NCI-H1694 treated with DMSO at 0.1 percent for 48 hours (cell line): ENCODE data around the gene GPR3.
A peak's percentile ranks its signal among the peaks of the same experiment; 100 is the strongest.

ENCODE experiments used
- DNase-seq: peaks from one replicate; lab custom pipeline; 2025; lab: John Stamatoyannopoulos, UW

Gene GPR3

GRCh38 chr1:27358928-27359313 is 33.5 kb upstream of the GPR3 start:
- DNase-seq, result no peak

DNA sequence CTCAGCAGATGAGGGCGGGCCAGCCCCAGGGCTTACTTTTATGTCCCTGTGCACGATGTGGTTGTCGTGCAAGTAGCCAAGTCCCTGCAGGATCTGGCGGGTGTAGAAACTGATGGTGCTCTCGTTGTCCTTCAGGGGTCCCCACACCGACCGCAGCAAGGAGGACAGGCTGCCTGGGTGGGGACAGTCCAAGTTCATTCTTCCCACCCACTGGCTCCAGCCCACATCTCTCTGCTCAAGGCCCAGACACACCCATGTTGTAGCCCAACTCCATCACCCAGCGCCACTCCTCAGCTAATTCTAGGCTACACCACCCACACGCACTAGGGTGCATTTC is 32.6 kb upstream of the GPR3 start:
- DNase-seq, result no peak

GRCh38 chr1:27360159-27361043 is 32.0 kb upstream of the GPR3 start:
- no peak for DNase-seq

DNA sequence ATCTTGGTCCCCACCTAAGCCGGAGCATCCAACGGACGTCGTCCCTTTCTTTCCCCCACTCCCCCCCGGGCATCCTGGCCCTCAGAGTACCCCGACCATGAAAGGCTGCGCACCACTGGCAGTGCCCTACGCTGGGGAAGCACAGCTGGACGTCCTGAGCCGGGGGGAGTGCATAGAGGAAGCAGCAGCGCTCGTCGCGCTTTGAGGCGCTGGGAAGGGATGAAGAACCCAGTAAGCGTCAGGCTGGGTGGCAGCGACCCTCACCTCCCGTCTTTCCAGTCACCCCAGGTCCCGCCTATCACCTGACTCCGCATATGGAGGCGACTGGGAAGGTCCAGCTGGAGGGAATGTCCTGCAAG is 31.4 kb upstream of the GPR3 start:
- DNase-seq, result no peak

DNA sequence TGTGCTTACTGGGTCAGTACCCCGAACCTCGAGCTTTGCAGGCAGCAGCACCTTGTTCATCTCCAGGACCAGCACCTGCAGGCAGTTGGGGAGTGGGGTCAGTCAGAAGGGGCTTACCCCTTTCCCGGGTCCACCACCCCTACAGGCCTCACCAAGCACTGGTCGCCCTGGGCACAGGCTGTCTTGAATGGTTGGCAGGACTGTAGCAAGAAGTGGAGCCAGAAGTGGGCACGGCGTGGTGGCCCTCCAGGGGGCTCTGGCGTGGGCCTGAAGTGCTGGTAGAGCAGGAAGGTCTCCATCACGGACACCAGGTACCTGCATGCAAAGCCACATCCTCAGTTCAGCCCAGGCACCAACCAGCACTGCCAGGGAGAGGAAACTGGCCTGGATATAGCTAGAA is 30.9 kb upstream of the GPR3 start:
- DNase-seq, result no peak

DNA sequence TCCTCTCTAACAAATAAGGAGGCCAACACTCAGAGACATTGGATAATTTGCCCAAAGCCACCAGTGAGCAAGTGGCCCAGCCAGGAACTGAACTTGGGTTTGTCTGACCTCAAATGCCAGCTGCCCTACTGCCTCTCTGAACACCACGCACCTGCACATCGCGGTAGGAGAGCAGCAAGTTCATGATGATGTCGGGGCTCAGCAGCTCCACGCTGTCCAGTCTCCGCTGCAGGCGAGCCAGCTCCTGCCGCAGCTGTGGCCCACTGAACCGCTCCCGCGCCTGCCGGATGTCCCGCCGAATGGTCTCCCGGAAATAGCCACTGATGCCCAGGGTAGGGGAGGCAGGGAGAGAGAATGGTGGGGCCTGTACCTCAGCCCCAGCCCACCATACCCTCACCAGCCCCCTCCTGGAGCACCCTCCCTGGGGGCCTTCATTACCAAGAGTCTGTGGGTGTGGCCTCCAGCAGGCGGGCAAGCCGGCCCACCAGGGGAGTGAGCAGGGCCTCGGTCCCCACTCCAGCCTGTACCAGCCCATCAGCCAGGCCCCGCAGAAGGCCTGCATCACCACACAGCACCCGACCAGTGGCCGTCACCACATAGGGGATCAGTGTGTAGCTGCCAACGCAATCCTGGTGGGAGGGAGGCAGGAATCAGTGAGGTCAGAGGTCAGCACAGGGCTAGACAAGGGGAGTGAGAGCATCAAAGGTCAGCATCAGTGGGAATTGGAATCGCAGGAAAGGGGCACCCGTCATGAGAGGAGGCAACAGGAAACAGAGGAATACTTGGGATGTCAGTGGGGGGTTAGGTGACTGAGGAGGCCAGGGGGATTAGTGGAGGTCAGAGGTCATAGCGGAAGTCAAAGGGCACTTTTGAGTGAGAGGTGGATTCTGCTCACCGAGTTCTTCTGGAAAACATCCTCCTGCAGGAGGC is 28.4 kb upstream of the GPR3 start:
- no peak for DNase-seq

- no peak for DNase-seq
Observed at GRCh38 chr1:27364696-27365371, 27.6 kb upstream of the GPR3 start.

DNA sequence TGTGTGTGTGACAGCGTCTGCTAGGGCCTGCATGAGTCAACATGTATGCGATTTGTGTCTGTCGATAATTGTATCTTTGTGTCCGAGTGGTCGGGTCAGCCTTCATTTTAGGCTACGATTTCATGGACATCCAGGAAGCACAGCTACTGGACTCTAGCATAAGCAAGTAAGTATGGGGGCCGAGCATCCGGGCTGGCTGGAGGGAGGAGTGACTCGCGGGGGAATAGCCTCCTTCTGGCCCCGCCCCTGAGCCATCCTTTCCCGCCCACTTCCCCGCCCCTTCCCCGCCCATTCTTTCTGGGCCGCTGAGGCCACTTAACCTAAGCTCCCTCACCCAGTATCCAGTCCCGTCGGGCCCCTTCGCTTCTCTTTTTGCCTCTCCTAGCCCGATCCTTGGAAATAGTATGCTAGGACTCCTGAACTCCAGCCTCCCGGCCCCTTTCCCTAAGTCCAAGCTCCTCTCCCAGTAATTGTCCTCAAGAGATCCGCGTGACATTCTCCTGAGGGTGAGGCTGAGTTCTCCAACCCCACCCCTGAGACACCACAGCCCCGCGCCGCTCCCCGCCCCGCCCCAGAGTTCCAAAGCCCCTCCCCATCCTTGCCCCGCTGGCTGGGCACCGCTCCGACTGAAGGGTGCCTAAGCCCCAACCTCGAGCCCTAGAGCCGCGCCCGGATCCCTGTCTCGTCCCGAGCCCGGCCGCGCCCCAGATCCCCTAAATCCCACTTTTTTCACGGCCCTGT is 26.9 kb upstream of the GPR3 start:
- peak; percentile 59 for DNase-seq

DNA sequence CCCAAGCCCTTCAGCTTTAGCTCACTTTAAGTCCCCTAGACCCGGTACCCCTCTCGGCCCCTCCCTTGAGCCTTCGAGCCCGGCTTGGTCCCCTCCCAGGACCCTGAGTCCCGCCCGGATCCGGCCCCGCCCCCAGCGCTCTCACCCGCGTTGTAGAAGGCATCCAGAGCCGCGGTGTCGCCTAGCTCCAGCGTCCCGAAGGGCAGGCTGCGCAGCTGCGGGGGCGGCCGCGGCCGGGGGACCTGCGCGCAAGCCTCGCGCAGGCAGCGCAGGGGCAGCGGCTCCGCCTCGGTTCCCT is 26.4 kb upstream of the GPR3 start:
- peak; percentile 59 for DNase-seq

GRCh38 chr1:27366411-27367159 is 25.8 kb upstream of the GPR3 start, which contains the start of gene MAP3K6:
TSS of gene MAP3K6 (minus strand) at chr1:27366961. CDS start at chr1:27366597, 364 bp downstream.
- peak; percentile 29 for DNase-seq

DNA sequence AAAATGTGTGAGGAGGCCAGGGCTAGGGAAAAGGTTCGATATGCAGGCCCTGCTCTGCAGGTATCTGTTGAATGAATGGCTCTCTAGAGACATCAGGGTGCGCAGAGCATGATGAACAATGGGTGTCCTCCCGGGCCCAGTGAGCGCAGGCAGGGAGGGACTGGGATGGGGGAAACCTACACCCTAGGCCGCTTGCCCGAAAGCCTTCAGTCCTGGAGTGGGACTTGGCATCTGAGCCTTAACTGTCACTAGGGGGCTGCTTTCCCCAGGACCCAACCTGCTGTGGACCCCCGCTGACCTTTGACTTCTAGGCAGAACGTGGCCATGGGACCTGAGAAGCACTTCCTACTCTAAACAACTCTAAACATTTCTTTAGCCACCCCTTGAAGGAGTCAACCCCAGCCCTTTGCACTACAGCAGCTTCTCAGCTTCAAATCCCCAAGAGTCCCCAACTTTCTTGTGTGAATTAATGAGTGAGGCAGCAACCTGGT is 25.2 kb upstream of the GPR3 start:
- no peak for DNase-seq

DNA sequence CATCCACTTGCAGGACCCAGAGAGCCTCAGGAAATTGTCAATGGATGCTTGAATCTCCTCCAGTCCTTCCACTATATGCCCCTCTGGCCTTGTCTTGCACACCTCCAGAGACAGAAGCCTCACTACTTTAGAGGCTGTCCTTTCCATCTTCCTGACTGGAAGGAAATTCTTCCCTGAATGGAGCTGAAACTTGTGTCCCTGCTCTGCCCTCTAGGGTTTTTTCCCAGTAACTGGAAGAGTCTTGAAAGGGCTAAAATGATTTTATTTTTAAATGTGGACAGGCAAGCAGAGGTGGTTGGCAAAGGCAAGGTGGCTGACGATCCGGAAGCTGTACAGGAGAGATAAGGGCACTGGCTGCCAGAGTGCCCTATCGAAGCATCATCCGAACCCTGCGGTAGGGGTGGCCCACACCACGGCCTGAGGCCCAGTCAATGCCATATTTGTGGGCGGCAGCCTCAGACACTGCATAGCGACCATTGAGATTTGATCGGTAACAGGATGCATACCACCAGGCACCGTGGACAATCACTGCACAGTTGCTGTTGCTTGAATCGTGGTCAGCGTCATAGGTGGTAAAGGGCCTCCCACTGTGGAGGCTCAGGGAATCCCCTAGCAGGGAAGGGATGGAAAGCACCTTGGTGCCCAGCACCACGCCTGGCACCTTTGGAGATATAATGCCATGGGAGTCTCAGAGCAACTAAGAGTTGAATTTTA is 23.4 kb upstream of the GPR3 start:
- no peak for DNase-seq

DNA sequence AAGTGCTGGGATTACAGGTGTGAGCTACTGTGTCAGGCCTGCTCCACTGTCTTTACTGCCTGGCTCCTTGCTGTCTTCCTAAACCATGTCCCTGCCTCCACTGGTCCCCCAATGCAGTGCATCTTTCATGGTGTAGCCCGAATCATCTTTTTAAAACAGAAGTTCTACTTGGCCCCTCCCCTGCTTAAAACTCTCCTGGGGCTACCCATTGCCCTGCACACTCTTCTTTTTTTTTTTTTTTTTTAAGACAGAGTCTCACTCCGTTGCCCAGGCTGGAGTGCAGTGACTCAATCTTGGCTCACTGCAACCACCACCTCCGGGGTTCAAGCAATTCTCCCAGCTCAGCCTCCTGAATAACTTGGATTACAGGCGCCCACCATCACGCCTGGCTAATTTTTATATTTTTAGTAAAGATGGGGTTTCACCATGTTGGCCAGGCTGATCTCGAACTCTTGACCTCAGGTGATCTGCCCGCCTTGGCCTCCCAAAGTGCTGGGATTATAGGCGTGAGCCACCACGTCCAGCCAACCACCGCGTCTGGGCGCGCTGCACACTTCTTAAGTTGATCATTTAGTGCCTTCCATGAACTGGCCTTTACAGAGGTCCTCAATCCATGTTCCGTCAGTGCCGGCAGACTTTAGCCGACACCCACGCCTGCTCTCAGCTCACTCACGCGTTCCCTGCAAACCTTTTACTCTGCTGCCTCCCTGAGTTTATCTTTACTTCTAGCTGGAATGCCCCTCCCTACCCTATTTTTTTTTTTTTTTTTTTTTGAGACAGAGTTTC is 20.2 kb upstream of the GPR3 start:
- DNase-seq, result no peak

- DNase-seq, result no peak
Observed at GRCh38 chr1:27372808-27373690, 19.4 kb upstream of the GPR3 start.

DNA sequence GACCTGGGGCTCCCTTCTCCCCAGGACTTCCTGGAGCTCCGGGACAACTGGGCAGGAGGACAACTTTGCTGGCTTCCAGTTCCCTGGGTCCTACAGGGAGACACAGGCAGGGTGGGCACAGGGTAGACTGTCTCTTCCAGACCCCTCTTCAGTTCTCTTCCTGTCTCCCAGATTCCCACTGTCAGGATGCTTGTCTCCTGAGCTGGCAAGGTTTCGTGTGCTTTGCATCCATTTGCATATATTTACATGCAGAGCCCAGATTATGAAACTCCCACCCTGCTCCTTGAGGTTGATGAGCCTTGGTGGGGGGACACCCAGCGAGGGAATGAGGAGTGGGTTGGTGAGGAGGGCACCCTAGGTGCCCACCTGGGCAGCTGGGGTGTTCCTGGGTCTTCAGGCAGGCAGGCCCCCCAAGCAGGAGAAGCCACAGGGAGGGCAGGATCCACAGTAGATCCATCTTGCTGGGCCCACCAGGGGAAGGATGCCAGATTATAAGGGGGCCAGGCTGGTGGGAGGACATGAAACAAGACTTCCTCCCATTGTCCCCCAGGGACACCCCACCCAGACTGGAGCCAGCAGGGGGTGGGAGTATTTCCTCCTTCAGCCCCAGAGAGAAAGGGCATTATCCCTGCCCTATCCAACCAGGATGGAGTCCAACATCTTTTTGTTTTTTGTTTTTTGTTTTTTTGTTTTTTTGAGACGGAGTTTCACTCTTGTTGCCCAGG is 17.9 kb upstream of the GPR3 start, which contains the start of gene FCN3:
TSS of gene FCN3 (minus strand) at position 463 of the 725 bp plus-strand sequence. CDS start at position 457, 6 bp downstream.
- no peak for DNase-seq

DNA sequence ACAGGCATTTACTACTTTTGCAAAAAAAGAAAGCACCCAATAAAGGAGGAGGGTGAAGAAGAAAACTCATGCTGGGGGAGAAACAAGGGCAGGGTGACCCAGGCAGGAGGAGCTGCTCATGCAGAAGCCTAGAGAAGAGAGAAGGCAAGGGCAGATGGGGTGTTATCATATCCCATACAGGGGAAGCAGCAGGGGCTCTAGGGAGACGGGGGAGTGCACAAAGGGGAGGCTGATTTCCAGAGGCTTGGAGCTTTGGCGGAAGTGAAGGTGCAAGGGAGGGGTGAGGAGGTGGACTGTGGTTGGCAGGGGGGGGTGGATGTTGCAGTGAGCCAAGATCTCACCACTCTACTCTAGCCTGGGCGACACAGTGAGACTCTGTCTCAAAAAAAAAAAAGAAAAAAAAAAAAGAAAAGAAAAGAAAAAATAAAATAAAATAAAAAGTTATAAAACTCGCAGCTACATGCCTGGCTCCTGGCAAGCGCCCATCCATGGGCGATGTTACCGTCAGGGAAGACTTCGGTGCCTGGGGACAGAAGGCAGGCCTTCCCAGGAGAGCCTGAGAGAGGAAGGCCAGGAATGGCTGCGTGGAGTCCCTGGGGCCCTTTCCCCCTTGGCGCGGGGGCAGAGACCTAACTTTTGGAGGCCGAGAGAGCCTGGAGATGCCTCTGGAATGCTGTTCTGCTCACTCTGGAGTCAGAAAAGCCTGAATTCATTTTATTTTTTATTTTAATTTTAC is 14.5 kb upstream of the GPR3 start:
- no peak for DNase-seq

GRCh38 chr1:27379564-27380122 is 12.8 kb upstream of the GPR3 start:
- DNase-seq, result no peak
